ENCODE results near the gene CDRT4.

Gene CDRT4

GRCh38 chr17:15393414-15393813 is 74.0 kb downstream of the CDRT4 start:
- DNase-seq = no peak

- no peak for DNase-seq
Observed at GRCh38 chr17:15392326-15392741, 75.1 kb downstream of the CDRT4 start.

- DNase-seq = no peak
Observed at GRCh38 chr17:15388356-15389041, 78.9 kb downstream of the CDRT4 start.

- DNase-seq = no peak
Observed at GRCh38 chr17:15386083-15386482, 81.3 kb downstream of the CDRT4 start.
